Activated CD8-positive, alpha-beta memory T cell treated with anti-CD3 and anti-CD28 coated beads for 36 hours (primary cell): ENCODE measurements around the gene LRIG3. TPM values are rescaled to one million over a fixed set of nuclear protein-coding genes. Genes with fewer than 3 reads are reported as not detected.
"Not testable (repeated sequence)": the region's sequence is repeated elsewhere in the genome, so short reads cannot be mapped to it uniquely, and the experiment has no call there.

Source experiments
- CTCF ChIA-PET: fragments of 350-600 bp; sonication (Branson Sonifier 250); formaldehyde crosslinking; loops from one replicate; lab custom pipeline; 2021; ENCODE audit warnings: antibody characterized with exemption; lab: Charles Lee
- POLR2A ChIA-PET: fragments of 350-600 bp; sonication (Branson Sonifier 250); formaldehyde crosslinking; loops from one replicate; lab custom pipeline; 2021; ENCODE audit warnings: antibody characterized with exemption; lab: Charles Lee
- total RNA-seq, 2 experiments: library from RNA; stranded (reverse); gene quantifications; one replicate each; pipeline ENCODE4 v1.2.3, GENCODE V29; 2021

The LRIG3 gene
- not detected for total RNA-seq

GRCh38 chr12:58920102-58920960 lies at the start of gene LRIG3:
TSS of gene LRIG3 (minus strand) at chr12:58920504. CDS start at chr12:58920235, 269 bp downstream.
- CTCF ChIA-PET, result no interaction called here
- POLR2A ChIA-PET, result no interaction called here

GRCh38 chr12:58969237-58969636 lies 48.9 kb upstream of the LRIG3 start:
- ChIA-PET POLR2A (no interaction called here), CTCF (no interaction called here)

- POLR2A ChIA-PET, result no interaction called here
- CTCF ChIA-PET, result no interaction called here
Measured at GRCh38 chr12:58967561-58967960, 47.3 kb upstream of the LRIG3 start.

GRCh38 chr12:58966939-58967338 lies 46.6 kb upstream of the LRIG3 start:
- CTCF ChIA-PET, result no interaction called here

GRCh38 chr12:58965568-58965967 lies 45.3 kb upstream of the LRIG3 start:
- ChIA-PET CTCF (no interaction called here), POLR2A (no interaction called here)

More at GRCh38 chr12:58966939-58967338, 46.6 kb upstream of the LRIG3 start:
- POLR2A ChIA-PET, result no interaction called here

GRCh38 chr12:58963844-58964243 lies 43.5 kb upstream of the LRIG3 start:
- ChIA-PET POLR2A (no interaction called here), CTCF (no interaction called here)

- ChIA-PET CTCF (no interaction called here), POLR2A (no interaction called here)
Measured at GRCh38 chr12:58961906-58962305, 41.6 kb upstream of the LRIG3 start.

GRCh38 chr12:58961166-58961565 lies 40.9 kb upstream of the LRIG3 start:
- ChIA-PET POLR2A (no interaction called here), CTCF (no interaction called here)

GRCh38 chr12:58959639-58960300 lies 39.5 kb upstream of the LRIG3 start:
- ChIA-PET POLR2A (no interaction called here), CTCF (no interaction called here)

GRCh38 chr12:58957298-58957697 lies 37.0 kb upstream of the LRIG3 start:
- ChIA-PET POLR2A (no interaction called here), CTCF (no interaction called here)

GRCh38 chr12:58955849-58956248 lies 35.5 kb upstream of the LRIG3 start:
- CTCF ChIA-PET, result no interaction called here

GRCh38 chr12:58954002-58954401 lies 33.7 kb upstream of the LRIG3 start:
- ChIA-PET CTCF (no interaction called here), POLR2A (no interaction called here)

More at GRCh38 chr12:58955849-58956248, 35.5 kb upstream of the LRIG3 start:
- POLR2A ChIA-PET, result no interaction called here

GRCh38 chr12:58950739-58951100 lies 30.4 kb upstream of the LRIG3 start:
- CTCF ChIA-PET, result no interaction called here

GRCh38 chr12:58949954-58950738 lies 29.8 kb upstream of the LRIG3 start:
- CTCF ChIA-PET, POLR2A ChIA-PET: not testable (repeated sequence)

More at GRCh38 chr12:58950739-58951100, 30.4 kb upstream of the LRIG3 start:
- POLR2A ChIA-PET, result no interaction called here

- ChIA-PET POLR2A (no interaction called here), CTCF (no interaction called here)
Measured at GRCh38 chr12:58943079-58943478, 22.8 kb upstream of the LRIG3 start.

- POLR2A ChIA-PET, result no interaction called here
- CTCF ChIA-PET, result no interaction called here
Measured at GRCh38 chr12:58942345-58942744, 22.0 kb upstream of the LRIG3 start.

- ChIA-PET POLR2A (no interaction called here), CTCF (no interaction called here)
Measured at GRCh38 chr12:58939399-58940100, 19.2 kb upstream of the LRIG3 start.

GRCh38 chr12:58938440-58938839 lies 18.1 kb upstream of the LRIG3 start:
- CTCF ChIA-PET, result no interaction called here
- POLR2A ChIA-PET, result no interaction called here

- ChIA-PET POLR2A (no interaction called here), CTCF (no interaction called here)
Measured at GRCh38 chr12:58934528-58934927, 14.2 kb upstream of the LRIG3 start.
